Lung (tissue), 12 donors: ENCODE results near the gene PRDM16. TPM values are rescaled to one million over a fixed set of nuclear protein-coding genes. Genes with fewer than 3 reads are reported as not detected.

Source experiments
- ATAC-seq: fragments of 200-7000 bp; cut with Tn5 transposase; one replicate; pipeline ENCODE4 v1.9.1; 2020; ENCODE audit warnings: moderate number of reproducible peaks; ENCODE audit not compliant: insufficient read depth, low FRiP score
- DNase-seq, 3 donors: peaks; one replicate each; pipeline ENCODE4 v3.0.0-alpha.2; 2013 to 2017
- H3K27ac ChIP-seq, 2 donors: one replicate each; pipeline ENCODE4 v1.5.1; 2013; ENCODE audit warnings: mild to moderate bottlenecking in 2 of 2, moderate library complexity in 2 of 2, control low read depth in 1 of 2, inconsistent platforms in 1 of 2, low read depth in 1 of 2, low read length in 1 of 2
- H3K27me3 ChIP-seq, 3 donors: one replicate each; pipeline ENCODE4 v1.5.1; 2013; ENCODE audit warnings: low read length in 2 of 3; ENCODE audit not compliant: control insufficient read depth in 3 of 3, insufficient read depth in 3 of 3
- H3K36me3 ChIP-seq, 4 donors: one replicate each; pipeline ENCODE4 v1.5.1; 2013; ENCODE audit warnings: low read length in 4 of 4, mild to moderate bottlenecking in 1 of 4, moderate library complexity in 1 of 4; ENCODE audit not compliant: control insufficient read depth in 4 of 4, insufficient read depth in 4 of 4
- H3K4me1 ChIP-seq, 5 donors: one replicate each; pipeline ENCODE4 v1.5.1; 2013; ENCODE audit warnings: low read length in 5 of 5, mild to moderate bottlenecking in 2 of 5, moderate library complexity in 1 of 5; ENCODE audit not compliant: control insufficient read depth in 5 of 5, insufficient read depth in 5 of 5
- H3K4me3 ChIP-seq: one replicate; pipeline ENCODE4 v1.5.1; 2013; ENCODE audit warnings: mild to moderate bottlenecking, control low read depth, moderate library complexity
- H3K9ac ChIP-seq, 2 donors: one replicate each; pipeline ENCODE4 v1.5.1; 2013; ENCODE audit warnings: low read length in 2 of 2, control low read depth in 1 of 2; ENCODE audit not compliant: insufficient read depth in 1 of 2
- H3K9me3 ChIP-seq, 4 donors: one replicate each; pipeline ENCODE4 v1.5.1; 2013; ENCODE audit warnings: low read length in 3 of 4, mild to moderate bottlenecking in 1 of 4, moderate library complexity in 1 of 4; ENCODE audit not compliant: control insufficient read depth in 4 of 4, insufficient read depth in 3 of 4
- WGBS, 2 donors: extraction: QIAGEN DNeasy Blood & Tissue Kit; methylation state at CpG; one replicate each; pipeline ENCODE4 v1.1.7; 2013; 5-methylcytosine and 5-hydroxymethylcytosine counted together
- polyA plus RNA-seq, 2 donors: library from polyadenylated mRNA; stranded (reverse); fragments of 200-250 nt; gene quantifications; one replicate each; pipeline ENCODE4 v1.2.1, GENCODE V29; 2013
- total RNA-seq, 2 donors: library from RNA; depleted of rRNA in 1 of 2; stranded (reverse); fragments of >200 nt in 1 of 2; gene quantifications; one replicate each; pipeline ENCODE4 v1.2.1, GENCODE V29; 2014 to 2021
- TF ChIP-seq, protein P1 (sequence below): IDR thresholded peaks from 2 replicates; pipeline ENCODE4 v1.5.1; 2012; ENCODE audit warnings: mild to moderate bottlenecking; ENCODE audit errors: control extremely low read depth, extremely low read depth
- donor health status: control.
- donor health status: control.
- donor health status: Bipolar disorder and iron deficiency.
- donor health status: healthy.
- donor health status: DM: yes; HTN: yes; CAD: no.

The PRDM16 gene
- total and polyA plus RNA-seq, 4 donors, result 2.4 to 36.5 (median 13.1) TPM

GRCh38 chr1:3179471-3179870, 110.5 kb downstream of the PRDM16 start:
- Histone ChIP-seq H3K9ac (no peak overlapping the region), H3K27ac (no peak overlapping the region), H3K4me3 (no peak overlapping the region), H3K4me1 (peaks cover 6 to 25% (median 8%) of the 10 kb centered on the region in 5 donors), H3K36me3 (no peaks in the 10 kb centered on the region), H3K9me3 (no peaks in the 10 kb centered on the region), H3K27me3 (no peaks in the 10 kb centered on the region)
- TF ChIP-seq, protein P1, sequence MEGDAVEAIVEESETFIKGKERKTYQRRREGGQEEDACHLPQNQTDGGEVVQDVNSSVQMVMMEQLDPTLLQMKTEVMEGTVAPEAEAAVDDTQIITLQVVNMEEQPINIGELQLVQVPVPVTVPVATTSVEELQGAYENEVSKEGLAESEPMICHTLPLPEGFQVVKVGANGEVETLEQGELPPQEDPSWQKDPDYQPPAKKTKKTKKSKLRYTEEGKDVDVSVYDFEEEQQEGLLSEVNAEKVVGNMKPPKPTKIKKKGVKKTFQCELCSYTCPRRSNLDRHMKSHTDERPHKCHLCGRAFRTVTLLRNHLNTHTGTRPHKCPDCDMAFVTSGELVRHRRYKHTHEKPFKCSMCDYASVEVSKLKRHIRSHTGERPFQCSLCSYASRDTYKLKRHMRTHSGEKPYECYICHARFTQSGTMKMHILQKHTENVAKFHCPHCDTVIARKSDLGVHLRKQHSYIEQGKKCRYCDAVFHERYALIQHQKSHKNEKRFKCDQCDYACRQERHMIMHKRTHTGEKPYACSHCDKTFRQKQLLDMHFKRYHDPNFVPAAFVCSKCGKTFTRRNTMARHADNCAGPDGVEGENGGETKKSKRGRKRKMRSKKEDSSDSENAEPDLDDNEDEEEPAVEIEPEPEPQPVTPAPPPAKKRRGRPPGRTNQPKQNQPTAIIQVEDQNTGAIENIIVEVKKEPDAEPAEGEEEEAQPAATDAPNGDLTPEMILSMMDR, result no peak
- WGBS, 2 donors, result 87 to 89% methylated on average over 15 of the region's 15 CpGs
- DNase-seq (no peak), ATAC-seq (no peak)

DNA sequence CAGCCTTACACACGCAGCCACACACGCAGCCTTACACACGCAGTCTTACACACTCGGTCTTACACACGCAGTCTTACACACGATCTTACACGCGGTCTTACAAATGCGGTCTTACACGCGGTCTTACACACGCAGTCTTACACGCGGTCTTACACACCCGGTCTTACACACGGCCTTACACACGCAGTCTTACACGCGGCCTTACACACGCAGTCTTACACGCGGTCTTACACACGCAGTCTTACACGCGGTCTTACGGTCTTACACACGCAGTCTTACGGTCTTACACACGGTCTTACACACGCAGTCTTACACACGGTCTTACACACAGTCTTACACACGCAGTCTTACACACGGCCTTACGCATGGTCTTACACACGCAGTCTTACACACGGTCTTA, 111.9 kb downstream of the PRDM16 start:
- ATAC-seq (no peak), DNase-seq (no peak)
- 94 to 95% methylated on average over 36 of the region's 36 CpGs for WGBS, 2 donors
- H3K9ac ChIP-seq, result no peak overlapping the region
- no peaks in the 10 kb centered on the region for H3K9me3 ChIP-seq
- H3K36me3 ChIP-seq, result no peaks in the 10 kb centered on the region
- no peak overlapping the region for H3K27ac ChIP-seq
- H3K4me1 ChIP-seq, result peaks cover 0 to 22% (median 2%) of the 10 kb centered on the region in 5 donors
- no peak overlapping the region for H3K4me3 ChIP-seq
- TF ChIP-seq, protein P1, result no peak
- H3K27me3 ChIP-seq, result no peaks in the 10 kb centered on the region

DNA sequence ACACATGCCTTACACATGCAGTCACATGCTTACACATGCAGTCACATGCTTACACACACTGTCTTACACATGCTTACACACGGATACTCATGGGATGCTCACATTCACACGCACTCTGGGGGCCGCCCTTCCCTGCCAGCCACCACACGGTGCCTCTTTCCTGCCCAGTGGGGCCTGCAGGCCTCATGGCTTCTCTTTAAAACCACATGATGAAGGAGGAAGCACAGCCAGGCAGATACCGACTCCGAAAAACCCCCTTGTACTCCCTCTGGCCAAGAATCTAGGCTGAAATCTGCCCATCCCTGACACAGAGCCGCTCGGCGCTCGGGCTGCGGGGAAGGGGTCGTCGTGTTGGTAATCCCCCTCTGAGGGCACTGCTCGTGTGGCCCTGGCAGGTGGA, 113.0 kb downstream of the PRDM16 start:
- Histone ChIP-seq H3K9me3 (peaks cover 0 to 2% (median 0%) of the 10 kb centered on the region in 4 donors), H3K27me3 (no peaks in the 10 kb centered on the region), H3K9ac (no peak overlapping the region), H3K4me3 (no peak overlapping the region), H3K4me1 (peaks cover 0 to 27% (median 3%) of the 10 kb centered on the region in 5 donors), H3K27ac (no peak overlapping the region), H3K36me3 (no peaks in the 10 kb centered on the region)
- TF ChIP-seq, protein P1, result no peak
- ATAC-seq (no peak), DNase-seq (no peak)
- WGBS, 2 donors, result 43 to 71% methylated on average over 14 of the region's 14 CpGs

GRCh38 chr1:3183411-3183810, 114.4 kb downstream of the PRDM16 start:
- Histone ChIP-seq H3K9ac (no peak overlapping the region), H3K9me3 (peaks cover 0 to 2% (median 0%) of the 10 kb centered on the region in 4 donors), H3K4me3 (no peak overlapping the region), H3K36me3 (no peaks in the 10 kb centered on the region), H3K27me3 (no peaks in the 10 kb centered on the region), H3K27ac (no peak overlapping the region), H3K4me1 (peaks cover 0 to 31% (median 3%) of the 10 kb centered on the region in 5 donors)
- ATAC-seq (no peak), DNase-seq (peak in 1 of 3 donors; percentile 35)
- 16 to 32% methylated on average over 13 of the region's 13 CpGs for WGBS, 2 donors
- TF ChIP-seq, protein P1, result no peak
